Caco-2 (cell line): ENCODE data around the gene MTM1. TPM values are rescaled to one million over a fixed set of nuclear protein-coding genes. Genes with fewer than 3 reads are reported as not detected.
A peak's percentile ranks its signal among the peaks of the same experiment; 100 is the strongest.

Experiments used
- BruUV-seq: library from RNA; stranded (reverse); fragments of 400-500 nt; replicated peaks from 2 replicates; lab custom pipeline; 2021; lab: Mats Ljungman, UMichigan
- CTCF ChIA-PET: fragments of 300-600 bp; sonication (Branson Sonifier 250); formaldehyde crosslinking; loops from one replicate; lab custom pipeline; 2022; ENCODE audit warnings: antibody characterized with exemption; lab: Charles Lee
- POLR2A ChIA-PET: fragments of 300-600 bp; sonication (Branson Sonifier 250); formaldehyde crosslinking; loops from one replicate; lab custom pipeline; 2022; ENCODE audit warnings: antibody characterized with exemption; lab: Charles Lee
- DNase-seq, 2 experiments: peaks; one replicate each; pipeline versions ENCODE4 v3.0.0 to v3.0.0-alpha.2; 2020 to 2022
- H3K27me3 ChIP-seq: replicated peaks from 2 replicates; pipeline ENCODE4 v1.6.0; 2011; ENCODE audit warnings: low read length; ENCODE audit not compliant: control insufficient read depth, insufficient read depth
- H3K36me3 ChIP-seq: 2 replicates; pipeline ENCODE4 v1.5.1; 2011; ENCODE audit warnings: low read length; ENCODE audit not compliant: control insufficient read depth, insufficient read depth
- H3K4me1 ChIP-seq: fragments of 250-450 bp; sonication (Bioruptor Pico); 2 replicates; pipeline ENCODE4 v1.5.1; 2020; ENCODE audit warnings: mild to moderate bottlenecking
- H3K4me3 ChIP-seq: 2 replicates; pipeline ENCODE4 v1.5.1; 2011; ENCODE audit warnings: low read depth, mild to moderate bottlenecking, control low read depth, low read length
- H3K9me3 ChIP-seq: fragments of 250-450 bp; sonication (Bioruptor Pico); 2 replicates; pipeline ENCODE4 v1.5.1; 2020; ENCODE audit warnings: mild to moderate bottlenecking, moderate library complexity
- H3K27ac Mint-ChIP-seq: one replicate; pipeline ENCODE4 v1.8.0; 2022; ENCODE audit warnings: mixed read lengths; ENCODE audit not compliant: unreplicated experiment
- H3K27me3 Mint-ChIP-seq: one replicate; pipeline ENCODE4 v1.8.0; 2022; ENCODE audit warnings: mixed read lengths; ENCODE audit not compliant: insufficient read depth, unreplicated experiment
- H3K36me3 Mint-ChIP-seq: one replicate; pipeline ENCODE4 v1.8.0; 2022; ENCODE audit warnings: mild to moderate bottlenecking, mixed read lengths; ENCODE audit not compliant: insufficient read depth, unreplicated experiment
- H3K4me1 Mint-ChIP-seq: one replicate; pipeline ENCODE4 v1.8.0; 2022; ENCODE audit warnings: low read depth, mixed read lengths; ENCODE audit not compliant: unreplicated experiment
- H3K4me3 Mint-ChIP-seq: one replicate; pipeline ENCODE4 v1.8.0; 2022; ENCODE audit warnings: mild to moderate bottlenecking, moderate library complexity, mixed read lengths; ENCODE audit not compliant: unreplicated experiment
- H3K9me3 Mint-ChIP-seq: one replicate; pipeline ENCODE4 v1.8.0; 2022; ENCODE audit warnings: mixed read lengths; ENCODE audit not compliant: unreplicated experiment
- intact Hi-C: fragments of 100-400 bp; cut with micrococcal nuclease; formaldehyde crosslinking; loops from one replicate; pipeline ENCODE4 v1.10.0; 2022; ENCODE audit not compliant: unreplicated experiment
- total RNA-seq: library from RNA; stranded (reverse); gene quantifications from 2 replicates; pipeline ENCODE4 v1.2.3, GENCODE V29; 2022
- TF ChIP-seq, protein P1 (sequence below), 2 experiments: fragments of 200-600 bp in 1 of 2; IDR thresholded peaks; 1 replicate in 1 of 2; 2 replicates in 1 of 2; pipeline versions ENCODE4 v1.5.1 to v1.8.0; 2011 to 2022; ENCODE audit warnings: antibody characterized with exemption in 1 of 2, control low read depth in 1 of 2, inconsistent platforms in 1 of 2, low read depth in 1 of 2, low read length in 1 of 2, mild to moderate bottlenecking in 1 of 2, moderate library complexity in 1 of 2; ENCODE audit not compliant: insufficient read depth in 1 of 2, severe bottlenecking in 1 of 2, unreplicated experiment in 1 of 2

The MTM1 gene
- total RNA-seq, 1 experiment from 2014 or later: 9.7 TPM

DNA sequence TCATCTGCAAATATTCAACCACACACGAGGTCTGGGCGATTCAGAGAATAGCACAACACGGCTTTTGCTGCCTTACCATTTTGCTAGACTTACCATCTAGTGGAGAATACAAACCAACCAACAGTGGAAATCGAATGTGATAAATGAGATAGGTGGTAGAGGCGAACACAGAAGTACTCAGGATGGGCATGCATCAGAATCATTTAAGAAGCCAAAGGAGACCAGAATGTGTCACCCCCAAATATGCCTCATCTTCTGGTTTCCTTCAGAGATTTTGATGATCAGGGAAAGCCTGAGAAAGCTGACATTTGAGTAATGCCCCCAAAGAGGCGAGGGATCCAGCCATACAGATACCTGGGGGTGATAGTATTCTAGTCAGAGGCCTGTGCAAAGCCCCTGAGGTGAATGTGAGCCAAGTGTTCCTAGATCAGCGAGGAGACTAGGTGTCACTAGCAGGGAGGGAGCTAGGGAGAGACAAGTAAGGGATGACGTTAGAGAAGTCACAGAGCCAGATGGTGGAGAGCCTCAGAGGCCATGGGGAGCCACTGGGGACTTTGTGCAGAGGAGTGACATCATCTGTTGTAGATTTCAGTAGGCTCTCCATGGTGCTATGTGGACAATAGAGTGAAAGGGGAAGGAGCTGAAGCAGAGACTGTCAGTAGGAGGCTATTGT lies 126.5 kb downstream of the MTM1 start:
- no peaks in the 10 kb centered on the region for H3K36me3 ChIP-seq
- H3K36me3 Mint-ChIP-seq: peaks cover 10% of the 10 kb centered on the region
- H3K4me3 ChIP-seq: no peak overlapping the region
- no TSS peak for BruUV-seq
- ChIA-PET POLR2A (no interaction called here), CTCF (no interaction called here)
- TF ChIP-seq, protein P1, sequence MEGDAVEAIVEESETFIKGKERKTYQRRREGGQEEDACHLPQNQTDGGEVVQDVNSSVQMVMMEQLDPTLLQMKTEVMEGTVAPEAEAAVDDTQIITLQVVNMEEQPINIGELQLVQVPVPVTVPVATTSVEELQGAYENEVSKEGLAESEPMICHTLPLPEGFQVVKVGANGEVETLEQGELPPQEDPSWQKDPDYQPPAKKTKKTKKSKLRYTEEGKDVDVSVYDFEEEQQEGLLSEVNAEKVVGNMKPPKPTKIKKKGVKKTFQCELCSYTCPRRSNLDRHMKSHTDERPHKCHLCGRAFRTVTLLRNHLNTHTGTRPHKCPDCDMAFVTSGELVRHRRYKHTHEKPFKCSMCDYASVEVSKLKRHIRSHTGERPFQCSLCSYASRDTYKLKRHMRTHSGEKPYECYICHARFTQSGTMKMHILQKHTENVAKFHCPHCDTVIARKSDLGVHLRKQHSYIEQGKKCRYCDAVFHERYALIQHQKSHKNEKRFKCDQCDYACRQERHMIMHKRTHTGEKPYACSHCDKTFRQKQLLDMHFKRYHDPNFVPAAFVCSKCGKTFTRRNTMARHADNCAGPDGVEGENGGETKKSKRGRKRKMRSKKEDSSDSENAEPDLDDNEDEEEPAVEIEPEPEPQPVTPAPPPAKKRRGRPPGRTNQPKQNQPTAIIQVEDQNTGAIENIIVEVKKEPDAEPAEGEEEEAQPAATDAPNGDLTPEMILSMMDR (IDR thresholded peaks at IDR 0.05; ENCODE audit: insufficient read depth in 1 of 2, low read depth in 1 of 2, low read length in 1 of 2, severe bottlenecking in 1 of 2, unreplicated experiment in 1 of 2): no peak
- no peak for DNase-seq
- peak overlapping the region; percentile 74 for H3K4me3 Mint-ChIP-seq
- H3K27me3 Mint-ChIP-seq: no peaks in the 10 kb centered on the region
- H3K9me3 Mint-ChIP-seq: no peaks in the 10 kb centered on the region
- 0 out of 2 replicates have a peak, but pooled peaks cover 5% of the 10 kb centered on the region for H3K4me1 ChIP-seq
- peak overlapping the region; percentile 80 for H3K27ac Mint-ChIP-seq
- no peaks in the 10 kb centered on the region for H3K27me3 ChIP-seq
- H3K9me3 ChIP-seq: no peaks in the 10 kb centered on the region
- intact Hi-C loops: no loop called here
- H3K4me1 Mint-ChIP-seq: peaks cover 8% of the 10 kb centered on the region

DNA sequence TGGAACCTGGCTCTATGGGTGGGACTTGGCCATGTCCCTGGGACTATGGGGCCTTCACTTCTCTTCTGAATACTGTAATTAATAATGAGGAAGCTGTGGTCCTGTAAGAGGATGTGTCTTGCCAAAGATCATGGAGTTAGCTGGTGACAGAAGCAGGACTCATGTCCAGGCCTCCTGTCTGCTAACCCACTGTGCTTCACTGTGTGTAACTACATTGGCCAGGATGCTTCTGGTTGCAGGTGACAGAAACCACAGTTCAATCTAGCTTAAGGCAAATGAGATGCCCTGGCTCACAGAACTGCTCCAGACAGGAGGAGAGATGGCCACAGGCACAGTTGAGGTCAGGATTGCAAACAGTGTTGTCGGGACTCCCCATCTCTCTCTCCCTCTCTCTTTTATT lies 127.9 kb downstream of the MTM1 start:
- intact Hi-C loops: no loop called here
- POLR2A ChIA-PET: no interaction called here
- Histone ChIP-seq H3K27me3 (no peaks in the 10 kb centered on the region), H3K36me3 (no peaks in the 10 kb centered on the region), H3K4me1 (0 out of 2 replicates have a peak, but pooled peaks cover 5% of the 10 kb centered on the region), H3K9me3 (no peaks in the 10 kb centered on the region), H3K4me3 (no peak overlapping the region)
- Mint-ChIP-seq H3K27ac (no peak overlapping the region), H3K36me3 (peaks cover 10% of the 10 kb centered on the region), H3K27me3 (no peaks in the 10 kb centered on the region), H3K4me3 (no peak overlapping the region), H3K9me3 (no peaks in the 10 kb centered on the region), H3K4me1 (peaks cover 8% of the 10 kb centered on the region)
- CTCF ChIA-PET: interaction anchor here (0.7 kb wide), 1 partner anchor 86 kb away, joined by 4 read pairs; no protein-coding TSS in a partner anchor
- BruUV-seq: no TSS peak
- no peak for DNase-seq
- TF ChIP-seq, protein P1 (IDR thresholded peaks at IDR 0.05; ENCODE audit: insufficient read depth in 1 of 2, low read depth in 1 of 2, low read length in 1 of 2, severe bottlenecking in 1 of 2, unreplicated experiment in 1 of 2): no peak

DNA sequence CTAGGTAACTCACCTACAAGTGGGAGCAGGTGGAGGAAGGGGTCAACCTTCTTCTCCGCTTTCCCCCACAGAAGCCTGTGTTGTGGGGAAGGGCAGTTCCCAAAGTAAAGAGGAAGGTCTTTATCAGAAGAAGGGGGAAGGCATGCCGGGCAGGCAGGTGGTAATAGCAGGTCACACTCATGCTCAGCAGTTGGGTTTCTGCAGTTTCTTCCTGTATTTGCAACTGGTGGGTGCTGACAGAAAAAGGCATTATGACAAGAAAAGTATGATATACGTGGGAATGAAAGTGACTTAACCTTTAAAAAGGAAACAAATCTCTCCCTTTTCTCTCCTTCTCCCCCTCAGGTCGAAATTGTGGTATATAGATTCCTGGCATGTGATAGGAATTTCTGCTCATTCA lies 128.4 kb downstream of the MTM1 start:
- TF ChIP-seq, protein P1 (IDR thresholded peaks at IDR 0.05; ENCODE audit: insufficient read depth in 1 of 2, low read depth in 1 of 2, low read length in 1 of 2, severe bottlenecking in 1 of 2, unreplicated experiment in 1 of 2): no peak

More for the DNA sequence above, 128.4 kb downstream of the MTM1 start:
- Histone ChIP-seq H3K4me3 (no peak overlapping the region), H3K4me1 (0 out of 2 replicates have a peak, but pooled peaks cover 5% of the 10 kb centered on the region), H3K9me3 (no peaks in the 10 kb centered on the region), H3K36me3 (no peaks in the 10 kb centered on the region), H3K27me3 (no peaks in the 10 kb centered on the region)
- H3K4me3 Mint-ChIP-seq: no peak overlapping the region
- no peak for DNase-seq
- H3K4me1 Mint-ChIP-seq: peaks cover 8% of the 10 kb centered on the region
- no TSS peak for BruUV-seq
- H3K27me3 Mint-ChIP-seq: no peaks in the 10 kb centered on the region
- intact Hi-C loops: no loop called here
- H3K36me3 Mint-ChIP-seq: peaks cover 10% of the 10 kb centered on the region
- H3K27ac Mint-ChIP-seq: no peak overlapping the region
- POLR2A ChIA-PET: no interaction called here
- no peaks in the 10 kb centered on the region for H3K9me3 Mint-ChIP-seq
- CTCF ChIA-PET: interaction anchor here (0.7 kb wide), 1 partner anchor 87 kb away, joined by 4 read pairs; no protein-coding TSS in a partner anchor
